ENCODE measurements around the gene UBE2E3. TPM values are rescaled to one million over a fixed set of nuclear protein-coding genes. Genes with fewer than 3 reads are reported as not detected.

The UBE2E3 gene
- total RNA-seq, 4 donors from 2014 or later: 61.2 to 114 (median 82.3) TPM

GRCh38 chr2:180978903-180979748 is 1.3 kb upstream of the UBE2E3 start:
- TF ChIP-seq CTCF (IDR thresholded peaks at IDR 0.05; ENCODE audit: low read depth): no peak

- TF ChIP-seq CTCF (IDR thresholded peaks at IDR 0.05; ENCODE audit: low read depth): no peak
These were observed 678 bp upstream of the UBE2E3 start for GRCh38 chr2:180979749-180980105.

GRCh38 chr2:180980943-180981911 is 822 bp downstream of the UBE2E3 start:
- TF ChIP-seq CTCF (IDR thresholded peaks at IDR 0.05; ENCODE audit: low read depth): no peak

- TF ChIP-seq CTCF (IDR thresholded peaks at IDR 0.05; ENCODE audit: low read depth): no peak
These were observed 3.2 kb downstream of the UBE2E3 start for GRCh38 chr2:180983468-180984242.

- no peak for TF ChIP-seq CTCF (IDR thresholded peaks at IDR 0.05; ENCODE audit: low read depth)
These were observed 5.5 kb downstream of the UBE2E3 start for GRCh38 chr2:180985771-180986395.

GRCh38 chr2:180987146-180987545 is 6.7 kb downstream of the UBE2E3 start:
- TF ChIP-seq CTCF (IDR thresholded peaks at IDR 0.05; ENCODE audit: low read depth): no peak

Data from subcutaneous adipose tissue (tissue), 4 donors.